Epithelial cell of proximal tubule (primary cell): ENCODE results near the gene FBXL13. TPM values are rescaled to one million over a fixed set of nuclear protein-coding genes. Genes with fewer than 3 reads are reported as not detected.
A peak's percentile ranks its signal among the peaks of the same experiment; 100 is the strongest.
"Not testable (repeated sequence)": the region's sequence is repeated elsewhere in the genome, so short reads cannot be mapped to it uniquely, and the experiment has no call there.

Experiments
- DNase-seq: peaks from one replicate; pipeline ENCODE4 v3.0.0-alpha.2; 2011; ENCODE audit warnings: low read depth
- H3K4me3 ChIP-seq: 2 replicates; pipeline ENCODE4 v1.5.1; 2011; ENCODE audit warnings: low read depth, mild to moderate bottlenecking, low read length
- CTCF ChIP-seq: conservative IDR thresholded peaks from 2 replicates; pipeline ENCODE4 v1.5.1; 2012; ENCODE audit warnings: low read depth, mild to moderate bottlenecking, low read length
- total RNA-seq: library from RNA; depleted of rRNA; stranded (reverse); fragments of >200 nt; gene quantifications from 2 replicates; pipeline ENCODE4 v1.2.3, GENCODE V29; 2015

Gene FBXL13
- total RNA-seq, 1 donor from 2014 or later, result 1.6 TPM

GRCh38 chr7:102810916-102811315, 263.7 kb downstream of the FBXL13 start:
- no peak overlapping the region for H3K4me3 ChIP-seq
- no peak for TF ChIP-seq CTCF
- DNase-seq, result no peak

GRCh38 chr7:102806613-102807012, 268.0 kb downstream of the FBXL13 start:
- no peak overlapping the region for H3K4me3 ChIP-seq
- DNase-seq, result no peak
- TF ChIP-seq CTCF, result no peak

- DNase-seq, H3K4me3 ChIP-seq: not testable (repeated sequence)
These were observed 278.5 kb downstream of the FBXL13 start for GRCh38 chr7:102795987-102796595.

- H3K4me3 ChIP-seq, DNase-seq: not testable (repeated sequence)
These were observed 280.0 kb downstream of the FBXL13 start for GRCh38 chr7:102794567-102794966.

- H3K4me3 ChIP-seq, DNase-seq: not testable (repeated sequence)
These were observed 282.8 kb downstream of the FBXL13 start for GRCh38 chr7:102791831-102792230.

- DNase-seq, H3K4me3 ChIP-seq: not testable (repeated sequence)
These were observed 283.2 kb downstream of the FBXL13 start for GRCh38 chr7:102791367-102791766.

GRCh38 chr7:102790364-102791100, 284.1 kb downstream of the FBXL13 start:
- not testable (repeated sequence) for H3K4me3 ChIP-seq, DNase-seq

GRCh38 chr7:102788770-102789169, 285.8 kb downstream of the FBXL13 start:
- not testable (repeated sequence) for DNase-seq, H3K4me3 ChIP-seq

- not testable (repeated sequence) for H3K4me3 ChIP-seq, DNase-seq
These were observed 293.7 kb downstream of the FBXL13 start for GRCh38 chr7:102780926-102781325.

- DNase-seq, result peak; percentile 9
- H3K4me3 ChIP-seq, result not testable (repeated sequence)
These were observed 295.9 kb downstream of the FBXL13 start for GRCh38 chr7:102778663-102779062.

- not testable (repeated sequence) for H3K4me3 ChIP-seq, DNase-seq
These were observed 298.4 kb downstream of the FBXL13 start for GRCh38 chr7:102776217-102776616.

GRCh38 chr7:102770467-102770866, 304.1 kb downstream of the FBXL13 start:
- not testable (repeated sequence) for DNase-seq, H3K4me3 ChIP-seq

- DNase-seq, H3K4me3 ChIP-seq: not testable (repeated sequence)
These were observed 304.9 kb downstream of the FBXL13 start for GRCh38 chr7:102769657-102770192.

- not testable (repeated sequence) for H3K4me3 ChIP-seq, DNase-seq
These were observed 311.2 kb downstream of the FBXL13 start for GRCh38 chr7:102763295-102763905.
